ENCODE measurements around the gene CUL4A. TPM values are rescaled to one million over a fixed set of nuclear protein-coding genes. Genes with fewer than 3 reads are reported as not detected.
"Not testable (repeated sequence)": the region's sequence is repeated elsewhere in the genome, so short reads cannot be mapped to it uniquely, and the experiment has no call there.

CUL4A gene
- 99.5 TPM for polyA plus RNA-seq (ENCODE audit: insufficient read length)
- long read RNA-seq, donor 1, transcript CUL4A-202 (20 exons, 2,364 nt): major isoform, 12 of 24 reads
- long read RNA-seq, donor 1, partial matches to known transcripts: 9 of 24 reads
- long read RNA-seq, donor 1, other reads (novel, unspliced or antisense): 0 of 24 reads
- long read RNA-seq, donor 2, transcript CUL4A-202 (20 exons, 2,364 nt): major isoform, 5 of 13 reads
- long read RNA-seq, donor 2, partial matches to known transcripts: 8 of 13 reads
- long read RNA-seq, donor 2, other reads (novel, unspliced or antisense): 0 of 13 reads
- long read RNA-seq, donor 3, transcript CUL4A-202 (20 exons, 2,364 nt): major isoform, 7 of 7 reads
- long read RNA-seq, donor 3, partial matches to known transcripts: 0 of 7 reads
- long read RNA-seq, donor 3, other reads (novel, unspliced or antisense): 0 of 7 reads
- long read RNA-seq, donor 4: 0 reads
- long read RNA-seq, donor 5, transcript CUL4A-202 (20 exons, 2,364 nt): major isoform, 13 of 52 reads
- long read RNA-seq, donor 5, partial matches to known transcripts: 15 of 52 reads
- long read RNA-seq, donor 5, other reads (novel, unspliced or antisense): 20 of 52 reads
- long read RNA-seq, donor 6, transcript CUL4A-202 (20 exons, 2,364 nt): major isoform, 7 of 7 reads
- long read RNA-seq, donor 6, partial matches to known transcripts: 0 of 7 reads
- long read RNA-seq, donor 6, other reads (novel, unspliced or antisense): 0 of 7 reads
- long read RNA-seq, donor 7, transcript CUL4A-202 (20 exons, 2,364 nt): major isoform, 16 of 16 reads
- long read RNA-seq, donor 7, partial matches to known transcripts: 0 of 16 reads
- long read RNA-seq, donor 7, other reads (novel, unspliced or antisense): 0 of 16 reads
- long read RNA-seq, donor 8, transcript CUL4A-202 (20 exons, 2,364 nt): major isoform, 5 of 5 reads
- long read RNA-seq, donor 8, partial matches to known transcripts: 0 of 5 reads
- long read RNA-seq, donor 8, other reads (novel, unspliced or antisense): 0 of 5 reads

- peak; percentile 77 for DNase-seq
Measured at GRCh38 chr13:113209336-113209758, at the start of gene CUL4A. TSS of gene CUL4A (plus strand) at chr13:113209613. CDS start at chr13:113209628, 15 bp downstream.

- DNase-seq: no peak
Measured at GRCh38 chr13:113159701-113160100, 49.7 kb upstream of the CUL4A start.

- no peak for DNase-seq
Measured at GRCh38 chr13:113160983-113161382, 48.4 kb upstream of the CUL4A start.

- DNase-seq: no peak
Measured at GRCh38 chr13:113161433-113161832, 48.0 kb upstream of the CUL4A start.

- not testable (repeated sequence) for DNase-seq
Measured at GRCh38 chr13:113161975-113162374, 47.4 kb upstream of the CUL4A start.

- no peak for DNase-seq
Measured at GRCh38 chr13:113162783-113163685, 46.4 kb upstream of the CUL4A start.

- no peak for DNase-seq
Measured at GRCh38 chr13:113164492-113164891, 44.9 kb upstream of the CUL4A start.

- no peak for DNase-seq
Measured at GRCh38 chr13:113166266-113166665, 43.1 kb upstream of the CUL4A start.

- no peak for DNase-seq
Measured at GRCh38 chr13:113166681-113167080, 42.7 kb upstream of the CUL4A start.

GRCh38 chr13:113167155-113167554 is 42.3 kb upstream of the CUL4A start:
- DNase-seq: no peak

- DNase-seq: no peak
Measured at GRCh38 chr13:113167575-113167974, 41.8 kb upstream of the CUL4A start.

GRCh38 chr13:113168211-113168610 is 41.2 kb upstream of the CUL4A start:
- DNase-seq: no peak

- DNase-seq: no peak
Measured at GRCh38 chr13:113169277-113170272, 39.8 kb upstream of the CUL4A start.

- DNase-seq: no peak
Measured at GRCh38 chr13:113170511-113170910, 38.9 kb upstream of the CUL4A start.

- DNase-seq: no peak
Measured at GRCh38 chr13:113171250-113172125, 37.9 kb upstream of the CUL4A start.

- DNase-seq: no peak
Measured at GRCh38 chr13:113172419-113172926, 36.9 kb upstream of the CUL4A start.

- DNase-seq: no peak
Measured at GRCh38 chr13:113176280-113176679, 33.1 kb upstream of the CUL4A start.

- DNase-seq: no peak
Measured at GRCh38 chr13:113176822-113177221, 32.6 kb upstream of the CUL4A start.

Data from left kidney (tissue), 8 donors.